ENCODE results near the gene PPP1R3G.
A peak's percentile ranks its signal among the peaks of the same experiment; 100 is the strongest.

PPP1R3G gene

GRCh38 chr6:5124526-5124925 lies 39.4 kb downstream of the PPP1R3G start:
- no peak for DNase-seq (ENCODE audit: extremely low read depth, low read depth)
- TF ChIP-seq CTCF (IDR thresholded peaks at IDR 0.05; ENCODE audit: low read depth, low read length): no peak

GRCh38 chr6:5125152-5126006 lies 40.2 kb downstream of the PPP1R3G start:
- DNase-seq (ENCODE audit: extremely low read depth, low read depth): no peak
- TF ChIP-seq CTCF (IDR thresholded peaks at IDR 0.05; ENCODE audit: low read depth, low read length): no peak

- no peak for TF ChIP-seq CTCF (IDR thresholded peaks at IDR 0.05; ENCODE audit: low read depth, low read length)
- DNase-seq (ENCODE audit: extremely low read depth, low read depth): no peak
Measured at GRCh38 chr6:5126214-5126613, 41.1 kb downstream of the PPP1R3G start.

GRCh38 chr6:5127106-5127687 lies 42.1 kb downstream of the PPP1R3G start:
- no peak for TF ChIP-seq CTCF (IDR thresholded peaks at IDR 0.05; ENCODE audit: low read depth, low read length)
- DNase-seq (ENCODE audit: extremely low read depth, low read depth): no peak

DNA sequence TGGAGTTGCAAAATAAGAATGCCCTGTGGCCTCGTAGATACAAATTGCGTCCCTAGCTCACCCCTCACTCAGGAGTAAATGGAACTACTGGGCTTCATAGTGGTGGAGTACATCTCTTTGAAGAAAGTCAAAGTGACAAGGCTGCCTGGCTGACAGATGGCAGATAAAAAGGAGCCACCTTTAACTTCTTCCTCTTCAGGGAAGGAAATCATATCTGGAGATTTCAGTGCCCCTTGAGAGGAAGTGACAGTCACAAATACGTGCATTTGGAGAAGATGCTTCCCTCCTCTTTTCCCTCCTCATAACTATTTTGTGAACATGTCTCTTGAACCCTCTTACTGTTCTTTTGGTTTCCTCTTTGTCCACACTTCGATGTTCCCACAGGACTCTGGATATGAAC lies 43.2 kb downstream of the PPP1R3G start:
- TF ChIP-seq CTCF (IDR thresholded peaks at IDR 0.05; ENCODE audit: low read depth, low read length): no peak
- DNase-seq (ENCODE audit: extremely low read depth, low read depth): no peak

- no peak for TF ChIP-seq CTCF (IDR thresholded peaks at IDR 0.05; ENCODE audit: low read depth, low read length)
- DNase-seq (ENCODE audit: extremely low read depth, low read depth): no peak
Measured at GRCh38 chr6:5130135-5130866, 45.2 kb downstream of the PPP1R3G start.

DNA sequence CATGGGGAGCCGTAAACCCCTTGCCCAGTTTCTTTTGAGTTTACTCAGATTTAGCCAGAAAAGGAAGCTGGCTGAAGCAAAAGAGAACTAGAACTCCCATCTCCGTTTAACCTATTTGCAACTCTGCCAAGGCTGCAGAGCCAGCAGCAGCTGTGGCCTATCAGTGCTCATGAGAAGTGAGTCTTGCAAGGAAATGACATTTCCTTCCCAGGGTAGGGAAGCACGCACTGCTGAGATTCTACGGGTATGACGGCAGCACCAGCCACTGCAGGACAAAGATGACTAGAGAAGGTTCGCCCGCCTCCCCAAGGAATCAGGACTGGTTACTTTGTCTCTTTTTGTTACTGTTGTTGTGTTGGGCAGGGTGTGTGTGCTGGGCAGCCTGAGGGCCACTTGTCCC lies 47.6 kb downstream of the PPP1R3G start:
- peak; percentile 39 for DNase-seq (ENCODE audit: extremely low read depth, low read depth)
- no peak for TF ChIP-seq CTCF (IDR thresholded peaks at IDR 0.05; ENCODE audit: low read depth, low read length)

All from AG09319 (cell line).